Measurements from ENCODE around the gene MEIS1.

The MEIS1 gene

GRCh38 chr2:66443979-66444861, 9.3 kb downstream of the MEIS1 start:
- no peak overlapping the region for H3K4me2 ChIP-seq (ENCODE audit: low read length)
- no peak for TF ChIP-seq EZH2phosphoT487 (IDR thresholded peaks at IDR 0.05; ENCODE audit: low read depth)
- no peak for TF ChIP-seq CTCF (IDR thresholded peaks at IDR 0.05; ENCODE audit: low read depth, low read length)
- H3K9me3 ChIP-seq (ENCODE audit: insufficient read depth, low read length) = no peaks in the 10 kb centered on the region

GRCh38 chr2:66445076-66445924, 10.4 kb downstream of the MEIS1 start:
- H2AFZ ChIP-seq (ENCODE audit: low read depth, low read length) = no peak overlapping the region
- H3K4me1 ChIP-seq (ENCODE audit: low read length) = no peaks in the 10 kb centered on the region
- H4K20me1 ChIP-seq (ENCODE audit: insufficient read depth, low read length) = no peaks in the 10 kb centered on the region
- no peak overlapping the region for H3K9ac ChIP-seq (ENCODE audit: low read length)
- no peaks in the 10 kb centered on the region for H3K27me3 ChIP-seq (ENCODE audit: low read depth, low read length)
- no peak overlapping the region for H3K4me3 ChIP-seq (ENCODE audit: low read length)
- no peaks in the 10 kb centered on the region for H3K9me3 ChIP-seq (ENCODE audit: insufficient read depth, low read length)
- H3K4me2 ChIP-seq (ENCODE audit: low read length) = no peak overlapping the region
- H3K27ac ChIP-seq (ENCODE audit: low read length) = no peak overlapping the region
- H3K79me2 ChIP-seq (ENCODE audit: low read length) = no peaks in the 10 kb centered on the region
- no peaks in the 10 kb centered on the region for H3K36me3 ChIP-seq (replicated peaks; ENCODE audit: low read depth, low read length)
- TF ChIP-seq CTCF (IDR thresholded peaks at IDR 0.05; ENCODE audit: low read depth, low read length) = no peak
- TF ChIP-seq EZH2phosphoT487 (IDR thresholded peaks at IDR 0.05; ENCODE audit: low read depth) = no peak

More at GRCh38 chr2:66443979-66444861, 9.3 kb downstream of the MEIS1 start:
- Histone ChIP-seq H4K20me1 (ENCODE audit: insufficient read depth, low read length) (no peaks in the 10 kb centered on the region), H3K4me1 (ENCODE audit: low read length) (no peaks in the 10 kb centered on the region), H3K27ac (ENCODE audit: low read length) (no peak overlapping the region), H3K36me3 (replicated peaks; ENCODE audit: low read depth, low read length) (no peaks in the 10 kb centered on the region), H3K9ac (ENCODE audit: low read length) (no peak overlapping the region), H3K27me3 (ENCODE audit: low read depth, low read length) (no peaks in the 10 kb centered on the region), H3K4me3 (ENCODE audit: low read length) (no peak overlapping the region), H2AFZ (ENCODE audit: low read depth, low read length) (no peak overlapping the region), H3K79me2 (ENCODE audit: low read length) (no peaks in the 10 kb centered on the region)

- Histone ChIP-seq H3K27me3 (ENCODE audit: low read depth, low read length) (no peaks in the 10 kb centered on the region), H3K4me1 (ENCODE audit: low read length) (no peaks in the 10 kb centered on the region), H3K27ac (ENCODE audit: low read length) (no peak overlapping the region), H3K36me3 (replicated peaks; ENCODE audit: low read depth, low read length) (no peaks in the 10 kb centered on the region), H3K4me2 (ENCODE audit: low read length) (no peak overlapping the region), H3K9ac (ENCODE audit: low read length) (no peak overlapping the region), H4K20me1 (ENCODE audit: insufficient read depth, low read length) (no peaks in the 10 kb centered on the region), H3K4me3 (ENCODE audit: low read length) (no peak overlapping the region), H3K79me2 (ENCODE audit: low read length) (no peaks in the 10 kb centered on the region), H2AFZ (ENCODE audit: low read depth, low read length) (no peak overlapping the region), H3K9me3 (ENCODE audit: insufficient read depth, low read length) (no peaks in the 10 kb centered on the region)
- no peak for TF ChIP-seq EZH2phosphoT487 (IDR thresholded peaks at IDR 0.05; ENCODE audit: low read depth)
- TF ChIP-seq CTCF (IDR thresholded peaks at IDR 0.05; ENCODE audit: low read depth, low read length) = no peak
Observed at GRCh38 chr2:66445925-66446871, 11.3 kb downstream of the MEIS1 start.

Measured in OCI-LY3 (cell line).